GM18873 (cell line): ENCODE measurements around the gene SIRPA.

Experiments used
- ATAC-seq: cut with Tn5 transposase; IDR thresholded peaks from one replicate; pipeline ENCODE4 v1.9.1; 2021; ENCODE audit warnings: mild to moderate bottlenecking, moderate library complexity, moderate number of reproducible peaks; ENCODE audit not compliant: unreplicated experiment, low FRiP score

SIRPA gene

GRCh38 chr20:1973601-1974440 lies 78.6 kb downstream of the SIRPA start:
- no peak for ATAC-seq

- ATAC-seq = no peak
Observed at GRCh38 chr20:1975291-1975690, 80.1 kb downstream of the SIRPA start.

DNA sequence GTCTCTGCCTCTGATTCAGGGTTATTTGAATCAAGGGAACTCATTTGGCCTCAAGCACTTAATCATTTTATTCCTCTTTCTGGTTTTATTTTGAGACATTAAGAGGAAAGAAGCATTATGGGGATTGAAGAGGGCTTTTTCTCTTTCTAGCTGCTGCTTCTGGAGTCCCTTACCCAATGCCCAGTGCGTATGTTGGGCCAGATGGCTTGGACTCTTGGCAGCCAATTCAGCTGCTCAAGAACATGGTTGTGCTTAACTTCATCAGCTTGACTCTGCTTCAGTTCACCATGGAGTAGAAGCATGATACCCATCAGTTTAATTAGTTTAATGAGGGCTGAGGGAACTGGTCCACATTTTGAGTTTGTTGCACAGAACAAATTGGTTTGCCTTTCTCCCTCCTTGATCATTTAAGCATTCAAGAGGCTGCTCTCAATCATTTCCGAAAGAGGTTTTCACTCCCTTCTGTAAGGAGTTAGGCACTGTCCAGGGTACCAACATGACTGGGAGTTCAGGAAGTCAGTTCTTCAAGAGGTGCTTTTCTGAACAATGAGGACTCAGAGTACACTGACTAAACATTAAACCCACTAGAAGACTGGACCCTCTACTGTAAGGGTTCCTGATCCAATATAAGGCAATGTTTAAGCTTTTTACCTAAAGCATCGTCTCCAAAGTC lies 84.0 kb downstream of the SIRPA start:
- ATAC-seq = no peak

- no peak for ATAC-seq
Observed at GRCh38 chr20:1982686-1983085, 87.5 kb downstream of the SIRPA start.

DNA sequence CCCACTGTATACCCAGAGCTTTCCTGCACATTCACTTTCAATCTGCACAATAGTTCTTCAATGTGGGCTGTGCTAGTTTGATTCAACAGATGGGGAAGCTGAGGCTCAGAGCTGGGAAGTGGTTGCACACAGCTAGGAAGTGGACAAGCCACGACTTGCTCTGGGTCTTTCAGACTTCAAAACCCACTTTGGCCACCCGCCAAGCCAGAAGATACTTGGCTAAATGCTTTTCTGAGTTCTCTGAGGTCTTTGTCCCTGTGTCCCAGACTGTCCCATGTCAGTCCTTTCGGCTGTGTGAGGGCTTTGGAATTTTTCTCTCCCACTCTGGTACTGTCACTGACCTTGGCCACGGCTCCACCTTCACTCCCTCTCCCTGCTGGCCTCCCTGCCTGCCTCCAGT lies 88.1 kb downstream of the SIRPA start:
- no peak for ATAC-seq

DNA sequence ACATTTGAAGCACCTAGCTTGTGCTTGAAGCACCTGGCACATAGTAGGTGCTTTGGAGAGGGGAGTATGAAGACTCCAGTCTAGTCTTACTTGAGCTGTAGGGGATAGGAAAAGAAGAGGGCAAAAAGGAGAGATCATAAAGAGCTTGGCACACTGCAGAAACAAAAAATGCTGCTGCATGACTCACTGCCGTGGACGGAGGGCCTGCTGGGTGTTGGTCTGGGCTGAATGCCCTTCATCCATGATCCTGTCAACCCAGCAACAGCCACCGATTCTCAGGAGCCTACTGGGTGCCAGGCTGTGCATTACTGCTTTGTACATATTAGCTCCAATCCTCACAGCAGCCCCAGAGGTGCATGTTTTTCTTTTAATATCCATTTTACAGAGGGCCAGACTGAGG lies 92.6 kb downstream of the SIRPA start:
- ATAC-seq = no peak
